Hepatocyte (in vitro differentiated cells): ENCODE data around the gene KLHL26. TPM values are rescaled to one million over a fixed set of nuclear protein-coding genes. Genes with fewer than 3 reads are reported as not detected.
"Not testable (repeated sequence)": the region's sequence is repeated elsewhere in the genome, so short reads cannot be mapped to it uniquely, and the experiment has no call there.

Experiments used
- DNase-seq: peaks from one replicate; pipeline ENCODE4 v3.0.0-alpha.2; 2016; ENCODE audit warnings: low spot score
- H2AFZ ChIP-seq: fragments of 200-600 bp; sonication (generic); 2 replicates; pipeline ENCODE4 v1.6.0; 2016; ENCODE audit warnings: antibody characterized with exemption, mild to moderate bottlenecking
- H3K27ac ChIP-seq: fragments of 200-600 bp; sonication (generic); 2 replicates; pipeline ENCODE4 v1.5.1; 2016; ENCODE audit warnings: mild to moderate bottlenecking
- H3K27me3 ChIP-seq: fragments of 200-600 bp; sonication (generic); 2 replicates; pipeline ENCODE4 v1.6.1; 2016
- H3K36me3 ChIP-seq: fragments of 200-600 bp; sonication (generic); replicated peaks from 2 replicates; pipeline ENCODE4 v1.5.1; 2016; ENCODE audit warnings: low read depth; ENCODE audit not compliant: insufficient read depth
- H3K4me1 ChIP-seq: fragments of 200-600 bp; sonication (generic); 2 replicates; pipeline ENCODE4 v1.5.1; 2016; ENCODE audit warnings: mild to moderate bottlenecking, moderate library complexity; ENCODE audit not compliant: insufficient read depth
- H3K4me2 ChIP-seq: fragments of 200-600 bp; sonication (generic); 2 replicates; pipeline ENCODE4 v1.6.0; 2016
- H3K4me3 ChIP-seq: fragments of 200-600 bp; sonication (generic); 2 replicates; pipeline ENCODE4 v1.5.1; 2016; ENCODE audit warnings: mild to moderate bottlenecking
- H3K79me2 ChIP-seq: fragments of 200-600 bp; sonication (generic); 2 replicates; pipeline ENCODE4 v1.6.0; 2017; ENCODE audit warnings: mild to moderate bottlenecking
- H3K9me2 ChIP-seq: fragments of 200-600 bp; sonication (generic); replicated peaks from 2 replicates; pipeline ENCODE4 v1.6.0; 2017; ENCODE audit warnings: mild to moderate bottlenecking; ENCODE audit not compliant: insufficient read depth
- H3K9me3 ChIP-seq: fragments of 200-600 bp; sonication (generic); 2 replicates; pipeline ENCODE4 v1.5.1; 2016; ENCODE audit warnings: low read depth, mild to moderate bottlenecking
- H4K20me1 ChIP-seq: fragments of 200-600 bp; sonication (generic); 2 replicates; pipeline ENCODE4 v1.6.0; 2016; ENCODE audit warnings: mild to moderate bottlenecking; ENCODE audit not compliant: insufficient read depth, poor library complexity, severe bottlenecking
- EZH2 ChIP-seq: fragments of 200-600 bp; sonication (generic); IDR thresholded peaks from 2 replicates; pipeline ENCODE4 v1.6.1; 2016; ENCODE audit warnings: antibody characterized with exemption, mild to moderate bottlenecking, borderline replicate concordance
- EZH2phosphoT487 ChIP-seq: fragments of 200-600 bp; sonication (generic); IDR thresholded peaks from one replicate; pipeline ENCODE4 v1.6.1; 2018; ENCODE audit warnings: antibody characterized with exemption, mild to moderate bottlenecking, low read depth, moderate library complexity; ENCODE audit not compliant: unreplicated experiment, severe bottlenecking
- WGBS: methylation state at CpG from one replicate; pipeline ENCODE4 v1.1.6; 2016; ENCODE audit warnings: low lambda C conversion rate; ENCODE audit errors: missing lambda C conversion rate; 5-methylcytosine and 5-hydroxymethylcytosine counted together
- polyA plus RNA-seq: library from polyadenylated mRNA; unstranded; fragments of >200 nt; fragmentation: Nextera tagmentation; extraction: Ambion mirVana; gene quantifications from 2 replicates; pipeline ENCODE4 v1.2.1, GENCODE V29; 2016
- total RNA-seq: library from RNA; depleted of rRNA; stranded (reverse); fragments of >200 nt; gene quantifications from 2 replicates; pipeline ENCODE4 v1.2.3, GENCODE V29; 2014
- TF ChIP-seq, protein P1 (sequence below): fragments of 200-600 bp; sonication (generic); IDR thresholded peaks from 2 replicates; pipeline ENCODE4 v1.5.1; 2016; ENCODE audit warnings: antibody characterized with exemption, mild to moderate bottlenecking; ENCODE audit not compliant: poor library complexity

The KLHL26 gene
- total and polyA plus RNA-seq, 2 experiments from 2014 or later = 5.0 to 7.6 TPM

DNA sequence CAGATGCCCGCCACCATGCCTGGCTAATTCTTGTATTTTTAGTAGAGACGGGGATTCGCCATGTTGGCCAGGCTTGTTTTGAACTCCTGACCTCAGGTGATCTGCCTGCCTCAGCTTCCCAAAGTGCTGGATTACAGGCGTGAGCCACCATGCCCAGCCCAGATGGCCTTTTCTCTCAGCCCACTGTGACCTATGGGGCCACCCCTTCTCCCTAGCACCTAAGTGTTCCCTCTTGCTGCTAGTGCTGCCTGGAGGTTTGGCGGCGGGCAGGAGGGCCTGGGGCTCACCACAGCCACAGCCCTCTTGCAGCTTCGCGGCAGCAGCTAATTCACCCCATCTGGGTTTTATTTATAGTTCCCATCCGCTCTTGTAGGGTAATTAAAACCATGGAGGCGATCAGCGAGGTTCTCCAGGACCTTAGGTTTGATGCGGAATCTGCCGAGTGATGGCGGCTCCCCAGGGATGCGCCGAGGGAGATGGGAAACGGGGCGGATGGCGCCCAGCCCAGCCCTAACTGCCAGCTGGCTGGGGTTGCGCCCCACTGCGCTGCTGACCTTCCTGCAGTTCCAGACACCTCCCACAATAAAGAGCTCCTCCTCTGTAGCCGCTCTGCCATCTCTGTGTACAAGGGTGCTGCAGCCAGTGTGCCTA lies 45.0 kb upstream of the KLHL26 start:
- DNase-seq = no peak
- peaks cover 7% of the 10 kb centered on the region for H3K27me3 ChIP-seq
- no peak overlapping the region for H2AFZ ChIP-seq
- H3K4me3 ChIP-seq = no peak overlapping the region
- no peaks in the 10 kb centered on the region for H3K9me3 ChIP-seq
- H3K27ac ChIP-seq = peak overlapping the region; percentile 40
- no peaks in the 10 kb centered on the region for H3K9me2 ChIP-seq
- no peak for TF ChIP-seq EZH2
- TF ChIP-seq EZH2phosphoT487 = no peak
- TF ChIP-seq, protein P1, sequence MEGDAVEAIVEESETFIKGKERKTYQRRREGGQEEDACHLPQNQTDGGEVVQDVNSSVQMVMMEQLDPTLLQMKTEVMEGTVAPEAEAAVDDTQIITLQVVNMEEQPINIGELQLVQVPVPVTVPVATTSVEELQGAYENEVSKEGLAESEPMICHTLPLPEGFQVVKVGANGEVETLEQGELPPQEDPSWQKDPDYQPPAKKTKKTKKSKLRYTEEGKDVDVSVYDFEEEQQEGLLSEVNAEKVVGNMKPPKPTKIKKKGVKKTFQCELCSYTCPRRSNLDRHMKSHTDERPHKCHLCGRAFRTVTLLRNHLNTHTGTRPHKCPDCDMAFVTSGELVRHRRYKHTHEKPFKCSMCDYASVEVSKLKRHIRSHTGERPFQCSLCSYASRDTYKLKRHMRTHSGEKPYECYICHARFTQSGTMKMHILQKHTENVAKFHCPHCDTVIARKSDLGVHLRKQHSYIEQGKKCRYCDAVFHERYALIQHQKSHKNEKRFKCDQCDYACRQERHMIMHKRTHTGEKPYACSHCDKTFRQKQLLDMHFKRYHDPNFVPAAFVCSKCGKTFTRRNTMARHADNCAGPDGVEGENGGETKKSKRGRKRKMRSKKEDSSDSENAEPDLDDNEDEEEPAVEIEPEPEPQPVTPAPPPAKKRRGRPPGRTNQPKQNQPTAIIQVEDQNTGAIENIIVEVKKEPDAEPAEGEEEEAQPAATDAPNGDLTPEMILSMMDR = no peak
- 71% methylated on average over 22 of the region's 22 CpGs for WGBS
- no peaks in the 10 kb centered on the region for H4K20me1 ChIP-seq
- peaks cover 4% of the 10 kb centered on the region for H3K79me2 ChIP-seq
- no peaks in the 10 kb centered on the region for H3K36me3 ChIP-seq
- peaks cover 29% of the 10 kb centered on the region for H3K4me1 ChIP-seq
- no peak overlapping the region for H3K4me2 ChIP-seq

DNA sequence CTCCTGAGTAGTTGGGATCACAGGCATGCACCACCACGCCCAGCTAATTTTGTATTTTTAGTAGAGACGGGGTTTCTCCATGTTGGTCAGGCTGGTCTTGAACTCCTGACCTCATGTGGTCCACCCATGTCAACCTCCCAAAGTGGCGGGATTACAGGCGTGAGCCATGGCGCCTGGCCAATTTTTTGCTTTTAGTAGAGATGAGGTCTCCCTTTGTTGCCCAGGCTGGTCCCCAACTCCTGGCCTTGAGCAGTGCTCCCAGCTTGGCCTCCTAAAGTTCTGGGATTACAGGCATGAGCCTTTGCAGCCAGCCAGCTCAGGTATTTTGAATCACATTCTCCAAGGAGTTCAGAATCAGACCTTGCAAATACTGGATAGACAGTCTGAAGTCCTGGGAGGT lies 44.1 kb upstream of the KLHL26 start:
- not testable (repeated sequence) for H3K27me3 ChIP-seq, H2AFZ ChIP-seq, H3K9me2 ChIP-seq, H3K9me3 ChIP-seq, H4K20me1 ChIP-seq, DNase-seq, H3K4me2 ChIP-seq, H3K27ac ChIP-seq, H3K4me3 ChIP-seq, H3K36me3 ChIP-seq, H3K79me2 ChIP-seq
- peaks cover 29% of the 10 kb centered on the region for H3K4me1 ChIP-seq
- 86% methylated on average over 5 of the region's 5 CpGs for WGBS

DNA sequence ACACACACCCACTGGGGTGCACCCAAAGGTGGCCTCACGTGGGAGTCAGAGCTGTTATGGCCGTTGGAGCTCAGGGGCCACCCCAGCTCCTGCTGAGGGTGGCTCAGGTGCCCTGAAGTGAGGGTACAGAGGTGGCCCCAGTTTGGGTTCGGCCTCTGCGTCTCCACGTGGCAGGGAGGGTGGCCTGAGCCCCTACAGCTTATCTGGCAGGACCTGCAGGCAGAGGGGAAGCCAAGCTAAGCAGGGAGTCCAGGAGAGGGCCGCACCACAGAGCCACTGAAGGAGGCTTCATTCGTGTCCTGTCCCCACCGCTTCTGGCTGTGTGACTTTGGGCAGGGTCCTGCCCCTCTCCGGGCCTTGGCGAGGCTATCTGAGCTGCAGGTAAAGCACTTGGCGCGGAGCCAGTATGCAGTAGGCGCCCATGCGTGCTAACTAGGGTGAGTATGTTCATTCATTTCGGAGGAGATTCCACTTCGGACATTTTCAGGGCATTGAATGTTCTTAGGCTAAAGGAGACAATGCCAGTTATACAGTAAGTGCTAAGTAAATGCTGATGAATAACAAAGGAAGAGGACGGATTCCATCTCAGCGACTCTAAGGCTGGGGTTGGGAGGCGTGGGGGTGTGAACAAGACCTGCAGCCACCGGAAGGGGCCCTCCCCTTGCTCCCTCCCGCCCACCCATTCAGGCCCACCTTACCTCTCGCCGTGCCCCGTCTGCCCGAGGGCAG lies 43.3 kb upstream of the KLHL26 start:
- Histone ChIP-seq H3K36me3 (no peaks in the 10 kb centered on the region), H3K4me2 (peak overlapping the region; percentile 97), H2AFZ (no peak overlapping the region), H3K9me2 (no peaks in the 10 kb centered on the region), H3K27me3 (peaks cover 17% of the 10 kb centered on the region), H3K79me2 (peaks cover 4% of the 10 kb centered on the region), H3K27ac (no peak overlapping the region), H3K4me1 (peaks cover 25% of the 10 kb centered on the region), H4K20me1 (no peaks in the 10 kb centered on the region), H3K4me3 (no peak overlapping the region), H3K9me3 (no peaks in the 10 kb centered on the region)
- WGBS = 37% methylated on average over 23 of the region's 25 CpGs
- TF ChIP-seq, protein P1 = no peak
- TF ChIP-seq EZH2 (no peak), EZH2phosphoT487 (no peak)
- DNase-seq = no peak

DNA sequence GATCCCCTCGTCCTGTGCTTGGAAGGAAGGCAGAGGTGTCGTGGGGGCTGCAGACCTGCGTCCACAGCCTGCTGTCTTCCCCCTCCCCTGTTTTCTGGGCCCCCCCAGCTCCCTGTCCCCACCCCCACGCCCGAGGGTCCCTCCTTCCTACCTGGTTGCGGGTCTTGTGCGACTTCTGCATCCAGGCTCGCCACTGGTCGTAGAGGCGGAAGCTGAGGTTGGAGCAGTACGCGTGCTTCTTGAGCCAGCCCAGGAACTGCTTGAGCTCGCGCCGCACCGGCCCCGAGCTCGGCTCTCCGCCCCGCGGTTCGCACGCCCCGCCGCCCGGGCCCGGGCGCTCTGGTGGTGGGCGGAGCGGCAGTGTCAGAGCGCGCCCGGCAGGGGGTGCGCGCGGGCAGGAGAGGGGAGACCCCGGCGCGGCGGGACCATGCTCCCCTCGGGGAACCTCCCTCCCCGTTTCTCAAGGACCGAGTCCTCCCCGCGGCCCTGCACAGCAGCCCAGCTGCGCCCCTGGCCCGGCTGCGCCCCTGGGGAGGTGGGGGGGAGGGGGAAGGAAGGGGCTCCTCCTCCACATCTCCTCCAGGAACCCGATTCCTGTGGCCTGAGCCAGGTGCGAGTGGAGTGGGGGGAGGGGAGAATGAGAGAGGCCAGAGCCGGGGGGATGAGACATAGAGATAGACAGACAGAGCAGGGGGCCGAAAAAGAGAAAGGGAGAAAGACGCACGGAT lies 42.6 kb upstream of the KLHL26 start:
- Histone ChIP-seq H3K4me3 (peak overlapping the region; percentile 27), H4K20me1 (no peaks in the 10 kb centered on the region), H3K4me1 (peaks cover 24% of the 10 kb centered on the region), H3K9me3 (no peaks in the 10 kb centered on the region), H3K27me3 (peaks cover 21% of the 10 kb centered on the region), H2AFZ (peak overlapping the region; percentile 69), H3K4me2 (peak overlapping the region; percentile 97), H3K9me2 (no peaks in the 10 kb centered on the region), H3K36me3 (no peaks in the 10 kb centered on the region), H3K27ac (no peak overlapping the region), H3K79me2 (peaks cover 4% of the 10 kb centered on the region)
- no peak for TF ChIP-seq EZH2
- TF ChIP-seq, protein P1 = peak; percentile 86
- peak; percentile 95 for DNase-seq
- 2% methylated on average over 39 of the region's 54 CpGs for WGBS
